Endothelial cell of umbilical vein (primary cell): ENCODE measurements around the gene CNOT1. TPM values are rescaled to one million over a fixed set of nuclear protein-coding genes. Genes with fewer than 3 reads are reported as not detected.

Experiments
- BruUV-seq: library from RNA; stranded (reverse); fragments of 400-500 nt; replicated peaks from 2 replicates; lab custom pipeline; 2021; lab: Mats Ljungman, UMichigan
- CTCF ChIA-PET: fragments of 300-600, 350-600 bp; sonication (Branson Sonifier 250); formaldehyde crosslinking; loops from one replicate; lab custom pipeline; 2021; ENCODE audit warnings: antibody characterized with exemption, inconsistent platforms; lab: Charles Lee
- POLR2A ChIA-PET: fragments of 300-600, 350-600 bp; sonication (Branson Sonifier 250); formaldehyde crosslinking; loops from one replicate; lab custom pipeline; 2021; ENCODE audit warnings: antibody characterized with exemption, inconsistent platforms; lab: Charles Lee
- DNase-seq: peaks from one replicate; pipeline ENCODE4 v3.0.0-alpha.2; 2011; ENCODE audit warnings: low read depth, low spot score
- FAIRE-seq: peaks from 2 replicates; lab custom pipeline; 2011; peaks lifted over from hg19 to GRCh38; lab: Jason Lieb, UNC
- H2AFZ ChIP-seq: 2 replicates; pipeline ENCODE4 v1.6.0; 2012; ENCODE audit warnings: low read depth, low read length, control low read depth, inconsistent platforms
- H3K27ac ChIP-seq: 2 replicates; pipeline ENCODE4 v1.5.1; 2011; ENCODE audit warnings: low read depth, mild to moderate bottlenecking, control low read depth, low read length, moderate library complexity; ENCODE audit not compliant: insufficient read depth
- H3K27me3 ChIP-seq, 2 experiments: 2 replicates each; pipeline versions ENCODE4 v1.6.0 to v1.6.1; 2011; ENCODE audit warnings: low read length in 2 of 2, mixed read lengths in 1 of 2; ENCODE audit not compliant: control insufficient read depth in 2 of 2, insufficient read depth in 2 of 2
- H3K36me3 ChIP-seq, 2 experiments: 2 replicates in 1 of 2; 3 replicates in 1 of 2; pipeline ENCODE4 v1.5.1; 2011; ENCODE audit warnings: low read length in 2 of 2, mild to moderate bottlenecking in 1 of 2, moderate library complexity in 1 of 2; ENCODE audit not compliant: control insufficient read depth in 2 of 2, insufficient read depth in 2 of 2; ENCODE audit errors: extremely low read depth in 1 of 2
- H3K4me1 ChIP-seq: 3 replicates; pipeline ENCODE4 v1.5.1; 2011; ENCODE audit warnings: mild to moderate bottlenecking, low read length; ENCODE audit not compliant: control insufficient read depth, insufficient read depth; ENCODE audit errors: extremely low read depth
- H3K4me2 ChIP-seq: 2 replicates; pipeline ENCODE4 v1.6.1; 2011; ENCODE audit warnings: low read length, control low read depth, mixed read lengths; ENCODE audit not compliant: insufficient read depth
- H3K4me3 ChIP-seq, 3 experiments: fragments of 200-600 bp in 1 of 3; sonication (generic), shearing (Covaris generic) in 1 of 3; replicated peaks in 1 of 3; 2 replicates each; pipeline ENCODE4 v1.5.1; 2011 to 2016; ENCODE audit warnings: control low read depth in 3 of 3, low read length in 3 of 3, mild to moderate bottlenecking in 2 of 3, inconsistent platforms in 1 of 3, low read depth in 1 of 3, moderate library complexity in 1 of 3; ENCODE audit not compliant: insufficient read depth in 1 of 3
- H3K79me2 ChIP-seq: 2 replicates; pipeline ENCODE4 v1.6.0; 2012; ENCODE audit warnings: low read length, inconsistent platforms; ENCODE audit not compliant: control insufficient read depth, insufficient read depth
- H3K9ac ChIP-seq: replicated peaks from 2 replicates; pipeline ENCODE3; 2011; ENCODE audit warnings: low read length, control low read depth; ENCODE audit not compliant: insufficient read depth; ENCODE audit errors: extremely low read depth
- H3K9me1 ChIP-seq: replicated peaks from 3 replicates; pipeline ENCODE4 v1.6.0; 2011; ENCODE audit warnings: mild to moderate bottlenecking, low read length; ENCODE audit not compliant: control insufficient read depth, insufficient read depth; ENCODE audit errors: extremely low read depth
- H3K9me3 ChIP-seq: replicated peaks from 2 replicates; pipeline ENCODE4 v1.5.1; 2012; ENCODE audit warnings: low read length, inconsistent platforms; ENCODE audit not compliant: control insufficient read depth, insufficient read depth
- H4K20me1 ChIP-seq: replicated peaks from 2 replicates; pipeline ENCODE3; 2011; ENCODE audit warnings: mild to moderate bottlenecking, low read length; ENCODE audit not compliant: control insufficient read depth, insufficient read depth; ENCODE audit errors: extremely low read depth
- CTCF ChIP-seq, 2 donors: IDR thresholded peaks; 1 replicate in 1 of 2; 2 replicates in 1 of 2; pipeline ENCODE4 v1.5.1; 2011; ENCODE audit warnings: low read length in 2 of 2, mild to moderate bottlenecking in 2 of 2, moderate library complexity in 2 of 2, control low read depth in 1 of 2, inconsistent platforms in 1 of 2, low read depth in 1 of 2; ENCODE audit not compliant: insufficient read depth in 1 of 2; ENCODE audit errors: extremely low read depth in 1 of 2
- EZH2 ChIP-seq: IDR thresholded peaks from 2 replicates; pipeline ENCODE4 v1.6.1; 2012; ENCODE audit warnings: borderline replicate concordance, low read depth, mild to moderate bottlenecking, moderate library complexity, low read length, inconsistent platforms; ENCODE audit not compliant: severe bottlenecking
- FOS ChIP-seq: IDR thresholded peaks from 2 replicates; pipeline ENCODE4 v1.6.1; 2011; ENCODE audit warnings: mild to moderate bottlenecking, low read length, moderate library complexity, borderline replicate concordance; ENCODE audit not compliant: insufficient read depth
- GATA2 ChIP-seq: IDR thresholded peaks from 2 replicates; pipeline ENCODE4 v1.7.0; 2011; ENCODE audit warnings: low read depth, mild to moderate bottlenecking, moderate library complexity, mixed read lengths, low read length; ENCODE audit not compliant: insufficient read length, insufficient read depth
- JUN ChIP-seq: IDR thresholded peaks from 2 replicates; pipeline ENCODE4 v1.6.1; 2011; ENCODE audit warnings: borderline replicate concordance, low read depth; ENCODE audit not compliant: insufficient read length, insufficient read depth
- MAX ChIP-seq: IDR thresholded peaks from 2 replicates; pipeline ENCODE4 v1.6.1; 2011; ENCODE audit not compliant: insufficient read depth, insufficient read length
- MYC ChIP-seq: IDR thresholded peaks from one replicate; pipeline ENCODE4 v1.6.1; 2011; ENCODE audit warnings: mild to moderate bottlenecking, low read depth, low read length
- POLR2A ChIP-seq: IDR thresholded peaks from 2 replicates; pipeline ENCODE4 v1.6.1; 2012; ENCODE audit warnings: low read depth, mild to moderate bottlenecking, control low read depth, low read length
- POLR2AphosphoS5 ChIP-seq: IDR thresholded peaks from 2 replicates; pipeline ENCODE4 v1.6.1; 2012; ENCODE audit warnings: low read depth, mild to moderate bottlenecking, control low read depth, low read length, moderate library complexity; ENCODE audit not compliant: insufficient read depth
- dilution Hi-C: fragments of 300-500 bp; cut with MboI; formaldehyde crosslinking; loops from one replicate; pipeline ENCODE4 v1.15.0; 2019; ENCODE audit warnings: low sequenced_read_pairs; ENCODE audit not compliant: extremely low pct_ligation_motif_present
- intact Hi-C: fragments of 100-400 bp; cut with micrococcal nuclease; formaldehyde crosslinking; loops from one replicate; pipeline ENCODE4 v1.10.0; 2022
- polyA plus RNA-seq, 4 experiments: library from polyadenylated mRNA; depleted of rRNA in 3 of 4; stranded (reverse) in 3 of 4; unstranded in 1 of 4; fragments of >200 nt; gene quantifications; 2 replicates each; pipeline versions ENCODE4 v1.2.1 to v1.2.3, GENCODE V29; 2011 to 2012; ENCODE audit warnings: missing spikeins in 1 of 4
- total RNA-seq: library from RNA; stranded (reverse); gene quantifications from 2 replicates; pipeline ENCODE4 v1.2.3, GENCODE V29; 2021

Gene CNOT1
- total and polyA plus RNA-seq, 2 donors (not counting 3 experiments of a cell fraction or from before 2014, with no cell fraction given): 142 to 151 TPM

- dilution Hi-C loops (no loop called here), intact Hi-C loops (no loop called here)
- ChIA-PET POLR2A (no interaction called here), CTCF (interaction anchor here (0.9 to 3.3 kb wide), 4 partner anchors 9 to 140 kb away, joined by 3 to 18 read pairs (median 9); no protein-coding TSS in a partner anchor)
- TF ChIP-seq EZH2 (no peak), FOS (no peak)
- no peak overlapping the region for H3K9ac ChIP-seq
- H3K27ac ChIP-seq: no peak overlapping the region
- no peaks in the 10 kb centered on the region for H3K4me1 ChIP-seq
- H2AFZ ChIP-seq: no peak overlapping the region
- H4K20me1 ChIP-seq: no peaks in the 10 kb centered on the region
- no peaks in the 10 kb centered on the region for H3K79me2 ChIP-seq
- H3K9me1 ChIP-seq: no peaks in the 10 kb centered on the region
- DNase-seq (no peak), FAIRE-seq (no peak)
- H3K27me3 ChIP-seq: peaks cover 2 to 5% of the 10 kb centered on the region in 2 experiments
- H3K36me3 ChIP-seq: no peaks in the 10 kb centered on the region
- no peak overlapping the region for H3K4me3 ChIP-seq
- no TSS peak for BruUV-seq
- H3K4me2 ChIP-seq: no peak overlapping the region
- H3K9me3 ChIP-seq: no peaks in the 10 kb centered on the region
Observed at GRCh38 chr16:58651965-58652348, 22.3 kb upstream of the CNOT1 start.

- no TSS peak for BruUV-seq
- DNase-seq (no peak), FAIRE-seq (no peak)
- Histone ChIP-seq H3K4me3 (no peak overlapping the region), H3K4me2 (no peak overlapping the region), H3K4me1 (no peaks in the 10 kb centered on the region), H3K27me3 (peaks cover 2 to 5% of the 10 kb centered on the region in 2 experiments), H2AFZ (no peak overlapping the region), H3K9me3 (no peaks in the 10 kb centered on the region), H3K79me2 (no peaks in the 10 kb centered on the region), H3K27ac (no peak overlapping the region), H3K36me3 (no peaks in the 10 kb centered on the region), H3K9me1 (no peaks in the 10 kb centered on the region), H3K9ac (no peak overlapping the region), H4K20me1 (no peaks in the 10 kb centered on the region)
- CTCF ChIA-PET: no interaction called here
- TF ChIP-seq MAX (no peak), GATA2 (no peak), JUN (no peak), CTCF (IDR thresholded peaks at IDR 0.05; ENCODE audit: extremely low read depth in 1 of 2, insufficient read depth in 1 of 2, low read depth in 1 of 2, low read length in 2 of 2) (no peak), EZH2 (no peak), POLR2A (no peak), MYC (no peak), POLR2AphosphoS5 (no peak), FOS (no peak)
- dilution Hi-C loops (no loop called here), intact Hi-C loops (no loop called here)
- POLR2A ChIA-PET: no interaction called here
Observed at GRCh38 chr16:58649707-58650106, 20.1 kb upstream of the CNOT1 start.
